CD4-positive, alpha-beta T cell (primary cell): ENCODE measurements around the gene UGT2B15. TPM values are rescaled to one million over a fixed set of nuclear protein-coding genes. Genes with fewer than 3 reads are reported as not detected.
"Not testable (repeated sequence)": the region's sequence is repeated elsewhere in the genome, so short reads cannot be mapped to it uniquely, and the experiment has no call there.

ENCODE experiments used
- ATAC-seq: fragments of 200-7000 bp; cut with Tn5 transposase; one replicate; pipeline ENCODE4 v1.10.0; 2022; ENCODE audit warnings: mild to moderate bottlenecking; ENCODE audit not compliant: poor library complexity
- CTCF ChIA-PET: fragments of 350-600 bp; sonication (Branson Sonifier 250); formaldehyde crosslinking; loops from one replicate; lab custom pipeline; 2021; ENCODE audit warnings: antibody characterized with exemption, inconsistent platforms; lab: Charles Lee
- POLR2A ChIA-PET: fragments of 350-600 bp; sonication (Branson Sonifier 250); formaldehyde crosslinking; loops from one replicate; lab custom pipeline; 2021; ENCODE audit warnings: antibody characterized with exemption, inconsistent platforms; lab: Charles Lee
- DNase-seq, 14 experiments: peaks; one replicate each; pipeline ENCODE4 v3.0.0-alpha.2; 2013 to 2020; ENCODE audit warnings: mixed read lengths in 2 of 14
- H3K27ac ChIP-seq, 2 donors: one replicate each; pipeline versions ENCODE4 v1.5.1 to v1.7.0; 2013; ENCODE audit warnings: low read length in 2 of 2, low read depth in 1 of 2, mild to moderate bottlenecking in 1 of 2
- H3K27me3 ChIP-seq, 2 experiments: 1 replicate in 1 of 2; 2 replicates in 1 of 2; pipeline versions ENCODE4 v1.6.1 to v1.7.0; 2013; ENCODE audit warnings: low read length in 2 of 2, control low read depth in 1 of 2, mild to moderate bottlenecking in 1 of 2, moderate library complexity in 1 of 2; ENCODE audit not compliant: insufficient read depth in 2 of 2, control insufficient read depth in 1 of 2
- H3K36me3 ChIP-seq: one replicate; pipeline ENCODE4 v1.6.1; 2013; ENCODE audit warnings: low read length, control low read depth; ENCODE audit not compliant: insufficient read depth
- H3K4me1 ChIP-seq: one replicate; pipeline ENCODE4 v1.6.1; 2013; ENCODE audit warnings: low read length, control low read depth; ENCODE audit not compliant: insufficient read depth
- H3K4me3 ChIP-seq: one replicate; pipeline ENCODE4 v1.5.1; 2013; ENCODE audit warnings: mild to moderate bottlenecking, low read length, moderate library complexity
- H3K9me3 ChIP-seq, 2 experiments: 1 replicate in 1 of 2; 2 replicates in 1 of 2; pipeline versions ENCODE4 v1.6.1 to v1.7.0; 2013; ENCODE audit warnings: low read length in 2 of 2, mild to moderate bottlenecking in 2 of 2, control low read depth in 1 of 2, moderate library complexity in 1 of 2; ENCODE audit not compliant: control insufficient read depth in 1 of 2, insufficient read depth in 1 of 2
- H3K27ac Mint-ChIP-seq: one replicate; pipeline ENCODE4 v1.8.0; 2020; ENCODE audit warnings: mixed read lengths
- H3K27me3 Mint-ChIP-seq: one replicate; pipeline ENCODE4 v1.8.0; 2021; ENCODE audit warnings: mixed read lengths
- H3K36me3 Mint-ChIP-seq: one replicate; pipeline ENCODE4 v1.8.0; 2021; ENCODE audit warnings: low read depth, mixed read lengths
- H3K4me1 Mint-ChIP-seq: one replicate; pipeline ENCODE4 v1.8.0; 2021; ENCODE audit warnings: low read depth, mixed read lengths
- H3K4me3 Mint-ChIP-seq: one replicate; pipeline ENCODE4 v1.8.0; 2020; ENCODE audit warnings: mild to moderate bottlenecking, mixed read lengths
- H3K9me3 Mint-ChIP-seq: one replicate; pipeline ENCODE4 v1.8.0; 2020; ENCODE audit warnings: mixed read lengths
- CTCF ChIP-seq: fragments of 200-600 bp; IDR thresholded peaks from one replicate; pipeline ENCODE4 v1.8.0; 2022; ENCODE audit warnings: antibody characterized with exemption, mild to moderate bottlenecking
- intact Hi-C, 2 experiments: fragments of 100-400 bp; cut with DNase I in 1 of 2; cut with micrococcal nuclease in 1 of 2; formaldehyde crosslinking; loops; one replicate each; pipeline versions ENCODE4 v1.15.1 to v1.9.0; 2023 to 2025; cut with DNase I, micrococcal nuclease
- total RNA-seq, 174 experiments: library from RNA in 2 of 174; stranded (reverse) in 2 of 174; gene quantifications; one replicate each; pipeline ENCODE4 v1.2.3 and lab custom pipeline; 2021 to 2026

UGT2B15 gene
- total RNA-seq, 2 experiments from 2014 or later = not detected

- Histone ChIP-seq H3K4me1 (no peaks in the 10 kb centered on the region), H3K27me3 (no peaks in the 10 kb centered on the region), H3K27ac (no peak overlapping the region), H3K9me3 (no peaks in the 10 kb centered on the region), H3K36me3 (no peaks in the 10 kb centered on the region), H3K4me3 (no peak overlapping the region)
- H3K4me1 Mint-ChIP-seq = no peaks in the 10 kb centered on the region
- H3K36me3 Mint-ChIP-seq = no peaks in the 10 kb centered on the region
- ChIA-PET CTCF (no interaction called here), POLR2A (no interaction called here)
- TF ChIP-seq CTCF = no peak
- no peak overlapping the region for H3K27ac Mint-ChIP-seq
- H3K27me3 Mint-ChIP-seq = no peaks in the 10 kb centered on the region
- H3K4me3 Mint-ChIP-seq = no peak overlapping the region
- no peak for DNase-seq
- no peak for ATAC-seq
- H3K9me3 Mint-ChIP-seq = no peaks in the 10 kb centered on the region
- intact Hi-C loops = no loop called here
These were observed 40.1 kb downstream of the UGT2B15 start for GRCh38 chr4:68630371-68630770.

GRCh38 chr4:68622731-68623130, 47.7 kb downstream of the UGT2B15 start:
- ATAC-seq, H3K4me1 ChIP-seq, H3K27ac ChIP-seq, H3K4me3 ChIP-seq, H3K9me3 ChIP-seq, POLR2A ChIA-PET, H3K4me3 Mint-ChIP-seq, H3K9me3 Mint-ChIP-seq, H3K4me1 Mint-ChIP-seq, CTCF ChIA-PET, H3K36me3 Mint-ChIP-seq, DNase-seq, H3K27ac Mint-ChIP-seq, H3K27me3 ChIP-seq, intact Hi-C loops, H3K36me3 ChIP-seq, H3K27me3 Mint-ChIP-seq: not testable (repeated sequence)

- ATAC-seq (no peak), DNase-seq (no peak)
- Mint-ChIP-seq H3K4me3 (no peak overlapping the region), H3K27ac (no peak overlapping the region), H3K9me3 (no peaks in the 10 kb centered on the region), H3K4me1 (no peaks in the 10 kb centered on the region), H3K27me3 (no peaks in the 10 kb centered on the region), H3K36me3 (no peaks in the 10 kb centered on the region)
- TF ChIP-seq CTCF = no peak
- Histone ChIP-seq H3K27me3 (no peaks in the 10 kb centered on the region), H3K4me3 (no peak overlapping the region), H3K9me3 (peaks cover 0 to 1% of the 10 kb centered on the region in 2 experiments), H3K36me3 (no peaks in the 10 kb centered on the region), H3K4me1 (no peaks in the 10 kb centered on the region), H3K27ac (no peak overlapping the region)
- ChIA-PET POLR2A (no interaction called here), CTCF (no interaction called here)
- intact Hi-C loops = no loop called here
These were observed 53.3 kb downstream of the UGT2B15 start for GRCh38 chr4:68617003-68617698.
